Lower leg skin (tissue), 4 donors: ENCODE measurements around the gene LYL1. TPM values are rescaled to one million over a fixed set of nuclear protein-coding genes. Genes with fewer than 3 reads are reported as not detected.

Source experiments
- DNase-seq, 2 donors: peaks; one replicate each; pipeline ENCODE4 v3.0.0-alpha.2; 2019; ENCODE audit warnings: low spot score in 2 of 2
- H3K4me3 ChIP-seq: fragments of 200-600 bp; sonication (generic); 2 replicates; pipeline ENCODE4 v1.5.1; 2017; ENCODE audit warnings: mild to moderate bottlenecking, low read depth; ENCODE audit not compliant: poor library complexity, severe bottlenecking
- POLR2A ChIP-seq, 2 donors: fragments of 450-650 bp; IDR thresholded peaks; one replicate each; pipeline ENCODE4 v1.6.1; 2016 to 2017; ENCODE audit warnings: antibody characterized with exemption in 2 of 2, mild to moderate bottlenecking in 1 of 2, moderate library complexity in 1 of 2
- WGBS, 2 donors: methylation state at CpG; one replicate each; pipeline ENCODE4 v1.1.5; 2018; 5-methylcytosine and 5-hydroxymethylcytosine counted together
- intact Hi-C: fragments of 100-400 bp; cut with DNase I; formaldehyde crosslinking; loops from one replicate; pipeline ENCODE4 v1.15.0; 2023; ENCODE audit warnings: low total_unique reads
- total RNA-seq, 4 donors: library from RNA; depleted of rRNA; stranded (reverse); fragments of >200 nt; gene quantifications; one replicate each; pipeline ENCODE4 v1.1.0, GENCODE V29; 2016
- TF ChIP-seq, protein P1 (sequence below), 3 donors: fragments of 450-650 bp; IDR thresholded peaks; one replicate each; pipeline ENCODE4 v1.5.1; 2016; ENCODE audit warnings: antibody characterized with exemption in 3 of 3, mild to moderate bottlenecking in 3 of 3, moderate library complexity in 2 of 3

LYL1 gene
- total RNA-seq, 4 donors from 2014 or later = 4.9 to 8.3 (median 7.0) TPM

DNA sequence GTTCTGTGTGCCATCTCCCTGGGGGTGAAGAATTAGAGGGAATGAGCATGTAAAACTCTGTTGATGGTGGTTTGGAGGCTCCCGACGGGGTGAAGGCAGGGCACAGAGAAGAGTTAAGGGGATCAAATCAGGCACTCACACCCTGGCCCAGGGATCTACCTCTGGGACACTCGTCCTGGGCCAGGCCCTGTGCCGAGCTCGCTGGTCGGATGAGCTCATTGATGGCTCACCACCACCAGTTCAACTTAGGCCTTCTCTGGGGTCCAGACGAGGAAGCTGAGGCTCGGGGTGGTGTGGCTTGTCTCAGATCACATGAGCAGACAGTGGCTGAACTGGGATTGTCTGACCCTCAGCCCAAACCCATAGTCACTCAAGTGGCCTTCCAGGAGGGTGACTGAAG lies 17.0 kb upstream of the LYL1 start:
- TF ChIP-seq, protein P1, sequence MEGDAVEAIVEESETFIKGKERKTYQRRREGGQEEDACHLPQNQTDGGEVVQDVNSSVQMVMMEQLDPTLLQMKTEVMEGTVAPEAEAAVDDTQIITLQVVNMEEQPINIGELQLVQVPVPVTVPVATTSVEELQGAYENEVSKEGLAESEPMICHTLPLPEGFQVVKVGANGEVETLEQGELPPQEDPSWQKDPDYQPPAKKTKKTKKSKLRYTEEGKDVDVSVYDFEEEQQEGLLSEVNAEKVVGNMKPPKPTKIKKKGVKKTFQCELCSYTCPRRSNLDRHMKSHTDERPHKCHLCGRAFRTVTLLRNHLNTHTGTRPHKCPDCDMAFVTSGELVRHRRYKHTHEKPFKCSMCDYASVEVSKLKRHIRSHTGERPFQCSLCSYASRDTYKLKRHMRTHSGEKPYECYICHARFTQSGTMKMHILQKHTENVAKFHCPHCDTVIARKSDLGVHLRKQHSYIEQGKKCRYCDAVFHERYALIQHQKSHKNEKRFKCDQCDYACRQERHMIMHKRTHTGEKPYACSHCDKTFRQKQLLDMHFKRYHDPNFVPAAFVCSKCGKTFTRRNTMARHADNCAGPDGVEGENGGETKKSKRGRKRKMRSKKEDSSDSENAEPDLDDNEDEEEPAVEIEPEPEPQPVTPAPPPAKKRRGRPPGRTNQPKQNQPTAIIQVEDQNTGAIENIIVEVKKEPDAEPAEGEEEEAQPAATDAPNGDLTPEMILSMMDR (IDR thresholded peaks at IDR 0.05) = no peak
- no peak for TF ChIP-seq POLR2A (IDR thresholded peaks at IDR 0.05)
- 58 to 68% methylated on average over 8 of the region's 8 CpGs for WGBS, 2 donors
- no peak for DNase-seq
- H3K4me3 ChIP-seq = no peak overlapping the region
- intact Hi-C loops = loop anchor here (10.0 kb wide), 1 partner anchor 145 kb away; no protein-coding TSS in a partner anchor

DNA sequence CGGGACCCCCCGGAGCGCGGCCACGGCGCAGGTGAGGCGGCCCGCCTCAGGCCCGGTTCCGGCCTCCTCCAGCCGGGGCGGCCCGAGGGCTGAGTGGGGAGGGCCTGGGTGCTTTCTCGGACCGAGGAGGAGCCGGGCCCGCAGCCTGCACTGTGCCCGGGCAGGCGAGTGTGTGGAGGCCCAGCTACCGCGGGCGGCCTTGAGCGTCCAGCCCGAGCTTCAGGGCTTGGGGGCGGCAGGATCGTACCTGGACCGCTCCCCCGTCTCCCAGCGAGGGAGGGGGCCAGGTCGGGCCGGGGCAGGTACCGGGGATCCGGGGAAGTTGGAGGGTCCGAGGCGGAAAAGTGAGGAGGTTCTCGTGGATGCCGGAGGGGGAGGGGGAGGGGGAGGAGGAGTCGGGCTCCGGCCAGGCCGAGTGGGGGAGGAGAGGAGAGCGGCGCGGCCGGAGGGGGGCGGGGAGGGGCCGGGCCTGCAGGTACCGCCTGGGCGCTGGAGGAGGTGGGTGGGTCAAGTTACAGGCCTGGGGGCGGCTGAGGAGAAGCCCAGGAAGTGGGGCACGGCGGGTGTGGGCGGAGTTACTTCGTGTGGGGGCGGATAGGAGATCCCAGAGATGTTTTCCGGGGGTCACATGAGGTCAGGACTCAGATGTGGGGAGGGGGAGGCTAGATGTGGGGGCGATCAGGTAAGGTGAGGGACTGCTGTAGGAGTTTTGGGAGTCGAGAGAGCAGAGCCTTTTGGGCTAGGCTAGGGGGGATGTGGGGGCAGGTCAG lies 16.0 kb upstream of the LYL1 start:
- 2% methylated on average over 28 to 46 of the region's 57 CpGs for WGBS, 2 donors
- no peak for DNase-seq
- intact Hi-C loops = loop anchor here (10.0 kb wide), 1 partner anchor 146 kb away; no protein-coding TSS in a partner anchor
- TF ChIP-seq, protein P1 (IDR thresholded peaks at IDR 0.05) = no peak
- TF ChIP-seq POLR2A (IDR thresholded peaks at IDR 0.05) = no peak
- peak overlapping the region; percentile 96 for H3K4me3 ChIP-seq

DNA sequence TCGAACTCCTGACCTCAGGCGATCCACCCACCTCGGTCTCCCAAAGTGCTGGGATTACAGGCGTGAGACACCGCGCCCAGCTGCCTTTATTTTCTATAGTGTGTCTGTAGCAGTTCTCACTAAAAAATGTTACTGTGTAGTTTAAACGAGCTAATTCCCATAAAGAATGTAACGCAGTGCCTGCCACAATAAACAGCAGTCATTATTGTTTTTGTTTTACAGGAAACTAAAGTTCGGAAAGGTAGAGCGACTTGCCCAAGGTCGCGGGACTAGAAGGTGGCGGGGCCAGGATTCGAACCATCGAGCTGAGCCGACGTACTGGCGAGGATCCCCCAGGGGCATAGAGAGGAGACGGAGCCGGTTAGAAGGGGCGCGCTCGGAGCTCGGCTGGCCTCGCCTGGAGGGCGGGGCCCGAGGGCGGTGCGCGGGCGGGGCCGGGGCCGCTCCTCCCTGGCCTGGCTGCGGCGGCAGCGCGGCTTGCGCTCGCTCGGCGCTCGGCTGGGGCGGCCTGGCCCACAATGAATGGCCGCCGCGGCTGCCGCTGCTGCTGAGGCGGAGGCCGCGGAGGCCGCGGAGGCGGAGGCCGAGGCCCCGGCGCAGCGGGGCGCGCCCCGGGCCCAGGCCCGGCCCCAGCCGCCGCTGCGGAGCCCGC lies 15.2 kb upstream of the LYL1 start, which contains the start of gene NACC1:
TSS of gene NACC1 (plus strand) at position 493 of the 652 bp plus-strand sequence. CDS start 16,944 bp downstream, outside the sequence.
- intact Hi-C loops = loop anchor here (10.0 kb wide), 1 partner anchor 147 kb away; no protein-coding TSS in a partner anchor
- WGBS, 2 donors = 4 to 5% methylated on average over 27 to 37 of the region's 65 CpGs
- TF ChIP-seq POLR2A (IDR thresholded peaks at IDR 0.05) = no peak
- TF ChIP-seq, protein P1 (IDR thresholded peaks at IDR 0.05) = no peak
- DNase-seq = peak; percentile 82 to 96
- H3K4me3 ChIP-seq = peak within 1 kb of the TSS; percentile 96

DNA sequence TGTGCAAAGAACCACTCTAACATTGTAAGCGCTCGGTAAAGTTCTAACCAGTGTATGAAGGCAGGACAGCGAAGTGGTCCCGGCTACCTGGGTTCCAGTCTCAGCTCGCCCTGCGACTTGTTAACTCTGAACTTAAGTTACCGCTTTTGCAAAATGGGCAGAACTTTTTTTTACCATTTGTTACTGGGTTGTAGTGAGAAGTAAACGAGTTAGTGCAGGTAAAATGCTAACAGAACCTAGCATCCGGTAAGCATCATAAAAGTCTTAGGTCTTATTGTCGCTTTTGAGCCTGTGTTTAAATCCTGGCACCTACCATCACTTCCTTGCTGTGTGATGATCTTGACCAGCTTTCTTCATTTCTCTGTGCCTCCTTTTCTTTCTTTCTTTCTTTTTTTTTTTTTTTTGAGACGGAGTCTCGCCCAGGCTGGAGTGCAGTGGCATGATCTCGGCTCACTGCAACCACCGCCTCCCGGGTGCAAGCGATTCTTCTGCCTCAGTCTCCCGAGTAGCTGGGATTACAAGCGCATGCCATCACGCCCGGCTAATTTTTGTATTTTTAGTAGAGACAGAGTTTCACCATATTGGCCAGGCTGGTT lies 14.6 kb upstream of the LYL1 start:
- intact Hi-C loops = loop anchor here (10.0 kb wide), 1 partner anchor 148 kb away; no protein-coding TSS in a partner anchor
- H3K4me3 ChIP-seq = peak overlapping the region; percentile 13
- 7 to 14% methylated on average over 20 of the region's 20 CpGs for WGBS, 2 donors
- no peak for DNase-seq
- no peak for TF ChIP-seq POLR2A (IDR thresholded peaks at IDR 0.05)
- TF ChIP-seq, protein P1 (IDR thresholded peaks at IDR 0.05) = no peak

DNA sequence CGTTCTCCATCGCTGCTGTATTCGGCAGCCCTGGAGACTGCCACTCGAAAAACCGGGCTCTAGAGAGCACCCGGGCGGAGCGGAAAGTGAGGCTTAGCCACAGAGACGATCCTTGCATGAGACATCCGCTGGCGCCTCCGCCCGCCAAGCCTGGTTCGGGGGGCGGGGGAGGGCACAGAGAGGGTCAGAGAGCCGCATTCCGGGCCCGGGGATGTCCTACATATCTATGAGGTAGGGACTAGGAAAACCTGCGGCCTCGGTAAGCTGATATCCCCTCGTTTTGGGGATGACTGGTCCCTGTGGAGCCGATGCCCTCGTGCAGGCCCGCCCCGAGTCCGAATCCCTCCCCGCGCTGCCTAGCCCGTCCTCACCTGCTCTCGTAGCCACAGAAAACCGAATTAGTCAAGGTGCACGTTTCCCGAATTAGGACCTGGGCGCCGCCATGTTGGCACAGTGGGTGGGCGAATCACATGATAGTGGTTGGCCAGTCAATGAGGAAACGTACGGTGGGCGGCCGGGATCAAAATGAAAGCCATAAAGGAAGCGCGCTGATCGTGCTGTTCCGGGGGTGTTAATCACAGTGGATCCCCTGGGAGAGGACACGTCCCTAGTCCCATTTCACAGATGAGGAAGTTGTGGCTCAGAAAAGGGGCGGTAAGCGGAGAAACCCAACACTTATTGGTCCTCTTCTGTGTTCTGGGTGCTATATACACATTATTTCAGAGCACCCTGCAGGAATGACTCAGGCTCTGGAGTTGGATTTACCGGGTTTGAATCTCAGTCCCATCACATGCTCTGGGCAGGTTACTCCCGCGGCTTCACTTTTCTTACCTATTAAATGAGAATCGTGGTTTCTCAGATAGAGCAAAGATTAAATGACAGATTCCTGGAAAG lies 13.9 kb upstream of the LYL1 start, which contains the start of gene TRMT1:
TSS of gene TRMT1 (minus strand) at position 459 of the 894 bp plus-strand sequence. CDS start at position 118, 341 bp downstream.
- WGBS, 2 donors = 0% methylated on average over 48 to 49 of the region's 51 CpGs
- peak; percentile 94 to 98 for DNase-seq
- intact Hi-C loops = loop anchor here (10.0 kb wide), 1 partner anchor 148 kb away; no protein-coding TSS in a partner anchor
- peak within 1 kb of the TSS; percentile 92 for H3K4me3 ChIP-seq
- no peak for TF ChIP-seq POLR2A (IDR thresholded peaks at IDR 0.05)
- TF ChIP-seq, protein P1 (IDR thresholded peaks at IDR 0.05) = no peak
